Neural progenitor cell (in vitro differentiated cells): ENCODE results near the gene HDAC4.

Experiments
- CTCF ChIP-seq: fragments of 200-600 bp; sonication (generic); IDR thresholded peaks from 2 replicates; pipeline ENCODE4 v1.5.1; 2017; ENCODE audit warnings: antibody characterized with exemption, mild to moderate bottlenecking
- EZH2 ChIP-seq: fragments of 200-600 bp; sonication (generic); IDR thresholded peaks from 2 replicates; pipeline ENCODE4 v1.6.1; 2017; ENCODE audit warnings: antibody characterized with exemption, mild to moderate bottlenecking, moderate library complexity
- EZH2phosphoT487 ChIP-seq: fragments of 200-600 bp; sonication (generic); IDR thresholded peaks from 2 replicates; pipeline ENCODE4 v1.6.1; 2017; ENCODE audit warnings: antibody characterized with exemption

- TF ChIP-seq CTCF, result no peak
- TF ChIP-seq EZH2, result no peak
- no peak for TF ChIP-seq EZH2phosphoT487
Observed at GRCh38 chr2:239194731-239195317, 206.0 kb downstream of the HDAC4 start.
